Retinal pigment epithelial cell (primary cell): ENCODE measurements around the gene PTPRD.

Source experiments
- DNase-seq: peaks from one replicate; pipeline ENCODE4 v3.0.0-alpha.2; 2010; ENCODE audit warnings: low read depth
- H3K4me3 ChIP-seq: 2 replicates; pipeline ENCODE4 v1.5.1; 2011; ENCODE audit warnings: mild to moderate bottlenecking, low read length, control low read depth, moderate library complexity
- CTCF ChIP-seq: conservative IDR thresholded peaks from 2 replicates; pipeline ENCODE4 v1.5.1; 2011; ENCODE audit warnings: low read depth, low read length, control low read depth, inconsistent platforms

Gene PTPRD

GRCh38 chr9:9645006-9645405 lies 967.8 kb downstream of the PTPRD start:
- H3K4me3 ChIP-seq = no peak overlapping the region
- DNase-seq = no peak
- no peak for TF ChIP-seq CTCF

GRCh38 chr9:9631284-9631683 lies 981.5 kb downstream of the PTPRD start:
- no peak overlapping the region for H3K4me3 ChIP-seq
- no peak for DNase-seq
- TF ChIP-seq CTCF = no peak

- no peak overlapping the region for H3K4me3 ChIP-seq
- no peak for DNase-seq
- TF ChIP-seq CTCF = no peak
These were observed 987.6 kb downstream of the PTPRD start for GRCh38 chr9:9625248-9625647.

- DNase-seq = no peak
- no peak overlapping the region for H3K4me3 ChIP-seq
- TF ChIP-seq CTCF = no peak
These were observed 989.3 kb downstream of the PTPRD start for GRCh38 chr9:9623506-9623905.

GRCh38 chr9:9621355-9621940 lies 991.4 kb downstream of the PTPRD start:
- H3K4me3 ChIP-seq = no peak overlapping the region
- no peak for TF ChIP-seq CTCF
- no peak for DNase-seq

- no peak for DNase-seq
- TF ChIP-seq CTCF = no peak
These were observed 992.1 kb downstream of the PTPRD start for GRCh38 chr9:9620736-9621135.

GRCh38 chr9:9615086-9615485 lies 997.7 kb downstream of the PTPRD start:
- TF ChIP-seq CTCF = no peak
- no peak for DNase-seq
- no peak overlapping the region for H3K4me3 ChIP-seq

More at GRCh38 chr9:9620736-9621135, 992.1 kb downstream of the PTPRD start:
- H3K4me3 ChIP-seq = no peak overlapping the region
